Right lung (tissue), 10 donors: ENCODE results near the gene TUBB8B. TPM values are rescaled to one million over a fixed set of nuclear protein-coding genes. Genes with fewer than 3 reads are reported as not detected.
"Not testable (repeated sequence)": the region's sequence is repeated elsewhere in the genome, so short reads cannot be mapped to it uniquely, and the experiment has no call there.

Experiments used
- DNase-seq, 2 donors: peaks; one replicate each; pipeline ENCODE4 v3.0.0-alpha.2; 2013
- long read RNA-seq, 8 donors: transcript quantifications; one replicate each; lab custom pipeline, GENCODE V29; 2026
- polyA plus RNA-seq, 5 donors: library from polyadenylated mRNA; unstranded; fragments of 120-200 nt; gene quantifications; one replicate each; pipeline versions ENCODE4 v1.2.1 to v1.2.3, GENCODE V29; 2013; ENCODE audit warnings: inconsistent platforms in 1 of 5, low replicate concordance in 1 of 5; ENCODE audit not compliant: insufficient read length in 5 of 5, insufficient read depth in 1 of 5

The TUBB8B gene
- 1 to 10 TPM in 1 of 5 donors, under 1 TPM in 3, not detected in 1; 0.56 to 1.2 (median 0.79) TPM for polyA plus RNA-seq
- long read RNA-seq, donor 1, result 0 reads
- long read RNA-seq, donor 2, result 0 reads
- long read RNA-seq, donor 3, result 0 reads
- long read RNA-seq, donor 4, result 0 reads
- long read RNA-seq, donor 5, result 0 reads
- long read RNA-seq, donor 6, result 0 reads
- long read RNA-seq, donor 7, result 0 reads
- long read RNA-seq, donor 8, result 0 reads

- not testable (repeated sequence) for DNase-seq
Measured at GRCh38 chr18:49176-49665, at the start of gene TUBB8B. Gene TUBB8B, minus strand, starts transcription at chr18:49615. Its CDS starts 58 bp downstream, at chr18:49557.

GRCh38 chr18:97252-97914 lies 48.0 kb upstream of the TUBB8B start:
- not testable (repeated sequence) for DNase-seq

- DNase-seq, result not testable (repeated sequence)
Measured at GRCh38 chr18:96767-97131, 47.3 kb upstream of the TUBB8B start.

- DNase-seq, result not testable (repeated sequence)
Measured at GRCh38 chr18:96101-96766, 46.8 kb upstream of the TUBB8B start.

- DNase-seq, result not testable (repeated sequence)
Measured at GRCh38 chr18:95580-95979, 46.2 kb upstream of the TUBB8B start.

GRCh38 chr18:93897-94408 lies 44.5 kb upstream of the TUBB8B start:
- DNase-seq, result not testable (repeated sequence)

- not testable (repeated sequence) for DNase-seq
Measured at GRCh38 chr18:91561-91960, 42.1 kb upstream of the TUBB8B start.

- not testable (repeated sequence) for DNase-seq
Measured at GRCh38 chr18:90396-91193, 41.2 kb upstream of the TUBB8B start.

GRCh38 chr18:89124-89523 lies 39.7 kb upstream of the TUBB8B start:
- DNase-seq, result not testable (repeated sequence)

GRCh38 chr18:84801-85200 lies 35.4 kb upstream of the TUBB8B start:
- DNase-seq, result not testable (repeated sequence)

- not testable (repeated sequence) for DNase-seq
Measured at GRCh38 chr18:82626-83209, 33.3 kb upstream of the TUBB8B start.

GRCh38 chr18:80881-81280 lies 31.5 kb upstream of the TUBB8B start:
- not testable (repeated sequence) for DNase-seq

- DNase-seq, result not testable (repeated sequence)
Measured at GRCh38 chr18:80202-80601, 30.8 kb upstream of the TUBB8B start.

- DNase-seq, result not testable (repeated sequence)
Measured at GRCh38 chr18:75525-76160, 26.2 kb upstream of the TUBB8B start.

- not testable (repeated sequence) for DNase-seq
Measured at GRCh38 chr18:73181-73777, 23.9 kb upstream of the TUBB8B start.

GRCh38 chr18:67701-68100 lies 18.3 kb upstream of the TUBB8B start:
- DNase-seq, result not testable (repeated sequence)

- DNase-seq, result not testable (repeated sequence)
Measured at GRCh38 chr18:64279-64678, 14.9 kb upstream of the TUBB8B start.

- DNase-seq, result not testable (repeated sequence)
Measured at GRCh38 chr18:63656-64055, 14.2 kb upstream of the TUBB8B start.

GRCh38 chr18:54388-54787 lies 5.0 kb upstream of the TUBB8B start:
- not testable (repeated sequence) for DNase-seq

GRCh38 chr18:48696-49095 lies 719 bp downstream of the TUBB8B start:
- DNase-seq, result not testable (repeated sequence)
